H7 (cell line): ENCODE measurements around the gene KMT2B. TPM values are rescaled to one million over a fixed set of nuclear protein-coding genes. Genes with fewer than 3 reads are reported as not detected.
A peak's percentile ranks its signal among the peaks of the same experiment; 100 is the strongest.

Source experiments
- DNase-seq: peaks from one replicate; pipeline ENCODE4 v3.0.0; 2012
- H3K27me3 ChIP-seq: 2 replicates; pipeline ENCODE4 v1.6.0; 2011; ENCODE audit warnings: mild to moderate bottlenecking, low read length; ENCODE audit not compliant: control insufficient read depth, insufficient read depth
- H3K36me3 ChIP-seq: replicated peaks from 2 replicates; pipeline ENCODE4 v1.5.1; 2011; ENCODE audit warnings: low read length; ENCODE audit not compliant: control insufficient read depth, insufficient read depth
- H3K4me3 ChIP-seq: 2 replicates; pipeline ENCODE4 v1.5.1; 2011; ENCODE audit warnings: low read depth, mild to moderate bottlenecking, control low read depth, low read length, moderate library complexity; ENCODE audit not compliant: insufficient read depth
- total RNA-seq: library from RNA; depleted of rRNA; stranded (reverse); fragments of >200 nt; shearing (Covaris generic); gene quantifications from 2 replicates; pipeline ENCODE4 v1.2.3, GENCODE V29; 2014

The KMT2B gene
- total RNA-seq, 1 experiment from 2014 or later: 12.9 TPM

DNA sequence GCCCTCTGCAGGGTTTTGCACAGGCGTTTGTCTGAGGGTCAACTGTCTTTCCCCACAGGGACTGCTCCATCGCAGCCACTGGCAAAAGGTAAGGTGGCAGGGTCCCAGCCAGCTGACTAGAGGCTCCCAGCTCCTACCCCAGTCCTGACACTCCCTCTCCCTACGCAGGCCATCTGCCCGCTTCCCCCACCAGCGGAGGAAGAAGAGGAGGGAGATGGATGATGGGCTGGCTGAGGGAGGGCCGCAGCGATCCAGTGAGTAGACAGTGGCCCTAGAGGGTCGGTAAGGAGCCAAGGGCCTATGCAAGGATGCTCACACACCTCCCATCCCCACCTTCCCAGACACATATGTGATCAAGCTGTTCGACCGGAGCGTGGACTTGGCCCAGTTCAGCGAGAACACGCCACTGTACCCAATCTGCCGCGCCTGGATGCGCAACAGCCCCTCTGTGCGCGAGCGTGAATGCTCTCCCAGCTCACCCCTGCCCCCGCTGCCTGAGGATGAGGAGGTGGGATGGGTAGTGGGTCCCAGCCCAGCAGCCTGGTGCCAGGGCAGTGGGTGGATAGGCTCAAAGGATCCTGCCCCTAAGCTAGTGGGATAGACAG lies 35.0 kb downstream of the KMT2B start:
- DNase-seq: no peak
- no peaks in the 10 kb centered on the region for H3K36me3 ChIP-seq
- H3K4me3 ChIP-seq: no peak overlapping the region
- H3K27me3 ChIP-seq: peaks cover 13% of the 10 kb centered on the region

GRCh38 chr19:35753634-35754369 lies 36.0 kb downstream of the KMT2B start:
- H3K36me3 ChIP-seq: no peaks in the 10 kb centered on the region
- no peak overlapping the region for H3K4me3 ChIP-seq
- DNase-seq: no peak
- H3K27me3 ChIP-seq: peaks cover 13% of the 10 kb centered on the region

DNA sequence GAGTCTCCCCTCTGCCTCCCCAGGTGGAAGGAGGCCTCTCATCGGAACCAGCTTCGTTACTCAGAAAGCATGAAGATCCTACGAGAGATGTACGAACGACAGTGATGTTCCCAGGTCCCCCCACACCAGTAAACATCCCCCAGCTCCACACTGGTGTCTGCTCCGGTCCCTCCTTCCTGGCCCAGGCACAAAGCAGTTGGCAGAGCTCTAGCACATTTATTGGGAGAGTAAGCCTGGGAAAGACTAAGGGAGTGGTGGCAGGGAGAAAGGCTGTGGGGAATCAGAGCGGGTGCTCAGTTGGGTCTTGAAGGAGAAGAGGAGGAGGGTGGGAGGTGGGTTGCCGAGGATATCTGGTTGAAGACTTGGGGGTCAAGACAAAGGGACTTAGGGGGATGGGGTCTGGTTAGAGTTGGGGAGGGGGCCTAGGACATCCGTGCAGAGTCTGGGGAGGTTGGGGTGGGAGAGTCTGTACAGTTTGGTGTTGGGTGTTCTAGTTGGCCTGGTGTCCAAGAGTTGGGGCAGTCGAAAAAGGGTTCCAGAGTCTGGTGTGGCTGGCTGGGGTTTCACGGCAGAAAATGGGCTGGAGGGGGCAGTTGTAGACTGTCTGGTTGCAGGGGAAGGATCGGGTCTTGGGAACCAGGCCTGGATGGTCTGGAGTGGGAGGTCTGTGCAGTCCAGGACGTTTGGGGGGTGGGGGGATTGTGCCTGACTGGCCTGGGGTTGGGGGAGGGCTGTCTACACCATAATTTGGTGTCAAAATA lies 36.7 kb downstream of the KMT2B start:
- H3K4me3 ChIP-seq: no peak overlapping the region

DNA sequence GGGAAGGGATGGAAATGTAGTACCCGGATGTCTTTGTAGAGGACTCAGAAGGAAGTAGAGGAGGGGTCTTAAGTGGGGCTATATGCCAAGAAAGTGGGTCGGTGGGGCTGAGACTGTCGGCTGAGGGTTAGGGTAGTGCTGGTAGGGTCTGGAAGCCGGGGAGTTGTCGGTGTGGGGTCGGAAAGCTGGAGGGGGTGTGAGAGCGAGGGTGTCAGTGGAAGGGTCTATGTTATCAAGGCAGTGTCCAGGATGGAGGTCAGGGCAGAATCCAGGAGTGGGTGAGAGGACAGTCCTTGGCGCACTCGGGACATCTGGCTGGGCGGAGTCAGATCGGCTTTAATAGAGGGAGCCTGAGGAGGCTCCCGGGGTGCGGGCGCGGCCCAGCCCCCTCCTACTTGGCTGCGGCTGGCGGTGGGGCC lies 37.3 kb downstream of the KMT2B start:
- no peak for DNase-seq
- Histone ChIP-seq H3K4me3 (peak overlapping the region; percentile 47), H3K36me3 (no peaks in the 10 kb centered on the region; the same call in none of the 2 replicates), H3K27me3 (peaks cover 13% of the 10 kb centered on the region)

More for the DNA sequence above, 36.7 kb downstream of the KMT2B start:
- Histone ChIP-seq H3K27me3 (peaks cover 13% of the 10 kb centered on the region), H3K36me3 (no peaks in the 10 kb centered on the region; the same call in 1 of the 2 replicates)
- DNase-seq: no peak

DNA sequence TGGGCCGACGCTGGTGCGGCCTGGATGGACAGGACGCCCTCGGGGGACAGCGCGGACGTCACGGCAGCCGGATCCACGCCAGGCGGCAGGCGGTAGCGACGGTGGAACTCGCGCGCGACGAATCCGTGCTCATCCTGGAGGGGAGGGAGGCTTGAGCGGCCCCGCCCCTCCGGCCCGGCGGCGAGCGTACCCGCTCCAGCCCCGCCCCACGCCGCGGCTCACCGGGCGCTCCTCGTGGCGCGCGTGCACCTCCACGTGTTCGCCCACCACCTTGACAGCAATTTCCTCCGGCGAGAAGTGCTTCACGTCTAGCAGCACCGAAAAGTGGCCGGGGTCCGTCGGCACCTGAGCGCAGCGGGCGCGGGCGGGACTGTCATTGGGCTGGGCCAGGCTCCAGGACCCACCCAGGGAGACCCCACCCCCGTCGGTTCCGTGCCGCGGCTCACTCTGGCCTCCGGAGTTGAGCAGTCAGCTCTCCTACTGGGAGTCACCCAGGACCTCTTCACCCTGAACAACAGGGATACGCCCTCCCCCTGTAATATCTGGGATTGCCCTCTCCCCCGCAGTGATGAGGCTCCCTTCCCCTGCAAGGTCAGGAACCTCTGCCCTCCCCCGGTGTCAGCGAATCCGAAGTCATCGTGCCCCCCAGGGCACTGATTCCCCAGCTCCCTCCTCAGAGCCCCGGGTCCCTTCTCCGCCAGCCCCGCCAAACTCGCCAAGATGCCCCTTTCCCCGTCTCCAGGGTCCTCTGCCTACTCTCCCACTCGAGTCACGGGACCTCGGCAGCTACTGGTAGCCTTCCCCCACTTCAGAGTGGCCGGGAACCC lies 38.0 kb downstream of the KMT2B start:
- peak overlapping the region; percentile 47 for H3K4me3 ChIP-seq
- H3K36me3 ChIP-seq: no peaks in the 10 kb centered on the region; the same call in none of the 2 replicates
- DNase-seq: peak; percentile 81

GRCh38 chr19:35756377-35757230 lies 38.8 kb downstream of the KMT2B start, which contains the start of gene HSPB6:
Gene HSPB6 (minus strand): TSS chr19:35757029. CDS start chr19:35757008, 21 bp downstream.
- no peaks in the 10 kb centered on the region; the same call in none of the 2 replicates for H3K36me3 ChIP-seq
- peak within 1 kb of the TSS; percentile 47 for H3K4me3 ChIP-seq
- H3K27me3 ChIP-seq: peaks cover 13% of the 10 kb centered on the region
- DNase-seq: peak; percentile 77

More for the DNA sequence above, 38.0 kb downstream of the KMT2B start:
- H3K27me3 ChIP-seq: peaks cover 13% of the 10 kb centered on the region

- Histone ChIP-seq H3K27me3 (peaks cover 13% of the 10 kb centered on the region), H3K36me3 (peaks cover 5% of the 10 kb centered on the region), H3K4me3 (peak overlapping the region; percentile 47)
- peak; percentile 74 for DNase-seq
These were observed 39.5 kb downstream of the KMT2B start for GRCh38 chr19:35757231-35757748.

GRCh38 chr19:35757749-35758608 lies 40.2 kb downstream of the KMT2B start, which contains the start of gene PROSER3:
Gene PROSER3 (plus strand): TSS chr19:35758176. CDS start chr19:35758216, 40 bp downstream.
- peak within 1 kb of the TSS; percentile 97 for H3K4me3 ChIP-seq
- DNase-seq: peak; percentile 99
- peaks cover 13% of the 10 kb centered on the region for H3K27me3 ChIP-seq
- peaks cover 8% of the 10 kb centered on the region for H3K36me3 ChIP-seq

DNA sequence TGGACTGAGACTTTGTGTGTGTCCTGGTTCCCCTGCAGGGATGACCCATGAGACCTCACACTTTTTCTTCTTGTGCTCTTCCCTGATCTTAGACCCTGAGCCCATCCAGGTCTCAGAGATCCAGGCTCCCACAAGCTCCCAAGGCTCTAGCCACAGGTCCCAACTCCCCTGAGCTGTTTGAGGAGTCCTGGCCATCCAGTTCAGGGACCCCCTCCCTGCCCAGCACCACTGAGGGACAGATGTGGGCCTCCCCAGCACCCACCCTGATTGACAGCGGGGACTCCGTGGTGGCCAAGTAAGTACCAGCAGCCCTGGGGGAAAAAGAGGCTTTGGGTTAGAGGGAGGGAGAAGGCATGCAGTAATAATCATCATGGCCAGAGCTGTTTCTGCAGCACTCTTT lies 41.9 kb downstream of the KMT2B start:
- DNase-seq: no peak
- H3K4me3 ChIP-seq: no peak overlapping the region

GRCh38 chr19:35760711-35761349 lies 43.0 kb downstream of the KMT2B start:
- H3K27me3 ChIP-seq: peaks cover 6% of the 10 kb centered on the region
- peaks cover 12% of the 10 kb centered on the region for H3K36me3 ChIP-seq
- no peak for DNase-seq
- no peak overlapping the region for H3K4me3 ChIP-seq

More for the DNA sequence above, 41.9 kb downstream of the KMT2B start:
- Histone ChIP-seq H3K27me3 (peaks cover 13% of the 10 kb centered on the region), H3K36me3 (peaks cover 12% of the 10 kb centered on the region)

- no peak for DNase-seq
- peaks cover 12% of the 10 kb centered on the region for H3K36me3 ChIP-seq
- no peak overlapping the region for H3K4me3 ChIP-seq
- H3K27me3 ChIP-seq: no peaks in the 10 kb centered on the region
These were observed 46.9 kb downstream of the KMT2B start for GRCh38 chr19:35764432-35765315.
